ENCODE results near the gene MIER2.

Gene MIER2

GRCh38 chr19:310141-310651 lies 34.4 kb downstream of the MIER2 start (continued):
- TF ChIP-seq, protein P1, sequence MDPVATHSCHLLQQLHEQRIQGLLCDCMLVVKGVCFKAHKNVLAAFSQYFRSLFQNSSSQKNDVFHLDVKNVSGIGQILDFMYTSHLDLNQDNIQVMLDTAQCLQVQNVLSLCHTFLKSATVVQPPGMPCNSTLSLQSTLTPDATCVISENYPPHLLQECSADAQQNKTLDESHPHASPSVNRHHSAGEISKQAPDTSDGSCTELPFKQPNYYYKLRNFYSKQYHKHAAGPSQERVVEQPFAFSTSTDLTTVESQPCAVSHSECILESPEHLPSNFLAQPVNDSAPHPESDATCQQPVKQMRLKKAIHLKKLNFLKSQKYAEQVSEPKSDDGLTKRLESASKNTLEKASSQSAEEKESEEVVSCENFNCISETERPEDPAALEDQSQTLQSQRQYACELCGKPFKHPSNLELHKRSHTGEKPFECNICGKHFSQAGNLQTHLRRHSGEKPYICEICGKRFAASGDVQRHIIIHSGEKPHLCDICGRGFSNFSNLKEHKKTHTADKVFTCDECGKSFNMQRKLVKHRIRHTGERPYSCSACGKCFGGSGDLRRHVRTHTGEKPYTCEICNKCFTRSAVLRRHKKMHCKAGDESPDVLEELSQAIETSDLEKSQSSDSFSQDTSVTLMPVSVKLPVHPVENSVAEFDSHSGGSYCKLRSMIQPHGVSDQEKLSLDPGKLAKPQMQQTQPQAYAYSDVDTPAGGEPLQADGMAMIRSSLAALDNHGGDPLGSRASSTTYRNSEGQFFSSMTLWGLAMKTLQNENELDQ (tag by site-specific recombination; IDR thresholded peaks at IDR 0.05; ENCODE audit: low read depth), result no peak
- TF ChIP-seq ZBTB7A (tag by site-specific recombination; IDR thresholded peaks at IDR 0.05; ENCODE audit: low read depth) (no peak), ZNF24 (tag by site-specific recombination; IDR thresholded peaks at IDR 0.05) (no peak), ZNF280D (tag by site-specific recombination; IDR thresholded peaks at IDR 0.05) (no peak), ZNF664 (tag by site-specific recombination; IDR thresholded peaks at IDR 0.05) (no peak)

DNA sequence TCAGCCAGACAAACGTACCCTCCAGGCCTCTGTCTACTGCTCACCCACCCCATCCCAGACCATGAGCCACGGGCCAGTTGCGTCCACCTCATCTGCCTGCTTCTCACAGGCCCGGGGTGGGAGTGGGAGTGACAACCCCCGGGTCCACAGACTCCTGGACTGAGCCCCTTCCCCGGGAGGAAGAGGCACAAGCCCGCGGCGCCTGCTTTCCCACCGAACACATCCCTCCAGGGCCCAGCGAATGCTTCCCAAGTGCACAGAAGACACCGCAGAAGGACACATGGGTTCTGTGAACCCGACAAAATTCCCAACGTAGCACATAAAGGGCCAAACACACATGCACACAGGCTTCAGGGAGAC lies 35.4 kb downstream of the MIER2 start:
- Histone ChIP-seq H3K4me1 (ENCODE audit: control insufficient read depth, insufficient read depth, low read length) (no peaks in the 10 kb centered on the region), H3K4me3 (ENCODE audit: low read depth, low read length) (no peak overlapping the region), H3K27ac (ENCODE audit: extremely low read depth, low read depth, low read length) (no peak overlapping the region), H3K9me3 (ENCODE audit: control insufficient read depth, insufficient read depth, low read depth, low read length) (no peaks in the 10 kb centered on the region), H3K36me3 (ENCODE audit: control insufficient read depth in 2 of 2, insufficient read depth in 1 of 2, low read length in 2 of 2) (peaks cover 0 to 83% of the 10 kb centered on the region in 2 experiments; a peak in 1 of 3 replicates)
- ChIA-PET POLR2A (no interaction called here), CTCF (no interaction called here)
- TF ChIP-seq ZNF76 (tag by site-specific recombination; IDR thresholded peaks at IDR 0.05; ENCODE audit: borderline replicate concordance, low read depth), result no peak
- TF ChIP-seq ZNF777 (tag by site-specific recombination; IDR thresholded peaks at IDR 0.05; ENCODE audit: borderline replicate concordance), result no peak
- TF ChIP-seq, protein P2, sequence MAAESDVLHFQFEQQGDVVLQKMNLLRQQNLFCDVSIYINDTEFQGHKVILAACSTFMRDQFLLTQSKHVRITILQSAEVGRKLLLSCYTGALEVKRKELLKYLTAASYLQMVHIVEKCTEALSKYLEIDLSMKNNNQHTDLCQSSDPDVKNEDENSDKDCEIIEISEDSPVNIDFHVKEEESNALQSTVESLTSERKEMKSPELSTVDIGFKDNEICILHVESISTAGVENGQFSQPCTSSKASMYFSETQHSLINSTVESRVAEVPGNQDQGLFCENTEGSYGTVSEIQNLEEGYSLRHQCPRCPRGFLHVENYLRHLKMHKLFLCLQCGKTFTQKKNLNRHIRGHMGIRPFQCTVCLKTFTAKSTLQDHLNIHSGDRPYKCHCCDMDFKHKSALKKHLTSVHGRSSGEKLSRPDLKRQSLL (tag by site-specific recombination; IDR thresholded peaks at IDR 0.05), result no peak
- no peak for TF ChIP-seq REPIN1 (tag by site-specific recombination; IDR thresholded peaks at IDR 0.05; ENCODE audit: low read depth)
- no peak for TF ChIP-seq TSHZ1 (tag by site-specific recombination; IDR thresholded peaks at IDR 0.05; ENCODE audit: borderline replicate concordance)
- TF ChIP-seq, protein P3, sequence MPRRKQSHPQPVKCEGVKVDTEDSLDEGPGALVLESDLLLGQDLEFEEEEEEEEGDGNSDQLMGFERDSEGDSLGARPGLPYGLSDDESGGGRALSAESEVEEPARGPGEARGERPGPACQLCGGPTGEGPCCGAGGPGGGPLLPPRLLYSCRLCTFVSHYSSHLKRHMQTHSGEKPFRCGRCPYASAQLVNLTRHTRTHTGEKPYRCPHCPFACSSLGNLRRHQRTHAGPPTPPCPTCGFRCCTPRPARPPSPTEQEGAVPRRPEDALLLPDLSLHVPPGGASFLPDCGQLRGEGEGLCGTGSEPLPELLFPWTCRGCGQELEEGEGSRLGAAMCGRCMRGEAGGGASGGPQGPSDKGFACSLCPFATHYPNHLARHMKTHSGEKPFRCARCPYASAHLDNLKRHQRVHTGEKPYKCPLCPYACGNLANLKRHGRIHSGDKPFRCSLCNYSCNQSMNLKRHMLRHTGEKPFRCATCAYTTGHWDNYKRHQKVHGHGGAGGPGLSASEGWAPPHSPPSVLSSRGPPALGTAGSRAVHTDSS (tag by site-specific recombination; IDR thresholded peaks at IDR 0.05), result no peak
- no peak for TF ChIP-seq ZSCAN5A (tag by site-specific recombination; IDR thresholded peaks at IDR 0.05)

All from HEK293 (cell line).